ENCODE results near the gene TXNL1.
"Not testable (repeated sequence)": the region's sequence is repeated elsewhere in the genome, so short reads cannot be mapped to it uniquely, and the experiment has no call there.

Gene TXNL1

DNA sequence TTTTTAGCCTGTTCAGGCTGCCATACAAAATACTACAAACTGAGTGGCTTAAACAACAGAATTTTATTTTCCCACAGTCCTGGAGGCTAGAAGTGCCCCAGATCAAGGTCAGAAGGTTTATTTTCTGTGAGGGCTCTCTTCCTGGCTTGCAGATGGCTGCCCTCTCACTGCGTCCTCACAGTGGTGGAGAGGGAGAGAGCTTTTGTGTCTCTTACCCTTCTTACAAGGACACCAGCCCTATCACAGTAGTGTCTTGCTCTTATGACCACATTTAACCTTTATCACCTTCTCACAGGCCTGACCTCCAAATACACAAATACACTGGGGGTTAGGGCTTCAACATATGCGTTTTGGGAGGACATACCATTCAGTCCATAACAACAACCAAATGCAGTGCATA lies 24.5 kb upstream of the TXNL1 start:
- no peak for FAIRE-seq
- no peak for DNase-seq (ENCODE audit: insufficient read length, low spot score)
- TF ChIP-seq, protein P1, sequence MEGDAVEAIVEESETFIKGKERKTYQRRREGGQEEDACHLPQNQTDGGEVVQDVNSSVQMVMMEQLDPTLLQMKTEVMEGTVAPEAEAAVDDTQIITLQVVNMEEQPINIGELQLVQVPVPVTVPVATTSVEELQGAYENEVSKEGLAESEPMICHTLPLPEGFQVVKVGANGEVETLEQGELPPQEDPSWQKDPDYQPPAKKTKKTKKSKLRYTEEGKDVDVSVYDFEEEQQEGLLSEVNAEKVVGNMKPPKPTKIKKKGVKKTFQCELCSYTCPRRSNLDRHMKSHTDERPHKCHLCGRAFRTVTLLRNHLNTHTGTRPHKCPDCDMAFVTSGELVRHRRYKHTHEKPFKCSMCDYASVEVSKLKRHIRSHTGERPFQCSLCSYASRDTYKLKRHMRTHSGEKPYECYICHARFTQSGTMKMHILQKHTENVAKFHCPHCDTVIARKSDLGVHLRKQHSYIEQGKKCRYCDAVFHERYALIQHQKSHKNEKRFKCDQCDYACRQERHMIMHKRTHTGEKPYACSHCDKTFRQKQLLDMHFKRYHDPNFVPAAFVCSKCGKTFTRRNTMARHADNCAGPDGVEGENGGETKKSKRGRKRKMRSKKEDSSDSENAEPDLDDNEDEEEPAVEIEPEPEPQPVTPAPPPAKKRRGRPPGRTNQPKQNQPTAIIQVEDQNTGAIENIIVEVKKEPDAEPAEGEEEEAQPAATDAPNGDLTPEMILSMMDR (IDR thresholded peaks at IDR 0.05; ENCODE audit: insufficient read depth, missing control alignments): no peak

DNA sequence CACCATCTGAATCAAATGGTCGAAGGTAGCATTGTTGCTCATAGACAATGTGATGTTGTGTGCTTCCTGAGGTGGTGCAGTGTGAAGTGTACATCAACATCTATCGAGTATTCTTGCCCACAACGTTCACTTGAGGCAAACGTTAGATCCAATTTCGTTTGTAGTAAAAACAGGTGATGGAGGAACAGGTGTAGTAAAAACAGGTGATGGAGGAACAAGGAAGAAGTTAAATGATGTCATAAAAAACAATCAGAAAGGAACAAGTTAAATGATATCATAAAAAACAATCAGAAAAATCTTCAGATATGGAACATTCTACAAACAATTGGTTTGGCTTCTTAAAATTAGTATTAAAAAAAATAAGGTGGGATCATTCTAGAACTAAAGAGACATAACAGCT lies 24.1 kb upstream of the TXNL1 start:
- DNase-seq (ENCODE audit: insufficient read length, low spot score) (no peak), FAIRE-seq (peak; percentile 99)
- TF ChIP-seq, protein P1 (IDR thresholded peaks at IDR 0.05; ENCODE audit: insufficient read depth, missing control alignments): no peak

DNA sequence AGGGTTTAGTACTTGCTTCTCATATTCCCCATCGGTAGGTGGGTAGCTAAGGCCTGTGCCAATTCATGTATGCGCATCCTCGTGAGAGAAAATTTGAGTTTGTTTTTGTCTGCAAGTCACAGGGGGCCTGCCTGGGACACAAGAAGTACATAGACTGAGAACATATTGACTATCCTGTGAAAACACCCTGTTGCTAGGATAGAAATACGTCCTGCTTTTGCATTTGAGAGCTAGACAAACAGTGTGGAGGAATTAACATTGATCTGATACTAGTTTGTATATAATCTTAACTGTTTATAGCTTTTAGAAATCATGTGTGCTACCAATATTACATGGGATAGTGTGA lies 23.6 kb upstream of the TXNL1 start:
- no peak for DNase-seq (ENCODE audit: insufficient read length, low spot score)
- TF ChIP-seq, protein P1 (IDR thresholded peaks at IDR 0.05; ENCODE audit: insufficient read depth, missing control alignments): no peak

GRCh38 chr18:56661360-56662062 lies 23.1 kb upstream of the TXNL1 start:
- FAIRE-seq: no peak
- no peak for DNase-seq (ENCODE audit: insufficient read length, low spot score)
- TF ChIP-seq, protein P1 (IDR thresholded peaks at IDR 0.05; ENCODE audit: insufficient read depth, missing control alignments): no peak

More for the DNA sequence above, 23.6 kb upstream of the TXNL1 start:
- FAIRE-seq: no peak

DNA sequence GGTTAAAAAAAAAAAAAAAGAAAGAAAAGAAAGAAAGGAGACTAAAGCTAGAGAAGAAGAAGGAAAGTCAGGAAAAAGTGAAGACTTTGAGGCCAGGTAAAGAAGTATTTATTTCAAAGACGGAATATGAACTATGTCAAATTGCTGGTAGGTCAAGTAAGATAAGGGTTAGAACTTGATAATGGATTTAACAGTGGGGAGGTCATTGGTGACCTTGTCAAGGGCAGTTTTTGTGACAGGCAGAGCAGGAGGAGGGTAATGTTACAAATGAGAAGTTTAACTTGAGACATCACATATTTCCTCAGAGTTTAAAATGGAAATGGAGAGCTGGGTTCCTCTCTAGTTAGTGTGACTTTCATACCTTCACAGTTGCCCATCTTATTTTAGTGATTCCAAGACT lies 22.3 kb upstream of the TXNL1 start:
- DNase-seq (ENCODE audit: insufficient read length, low spot score) (no peak), FAIRE-seq (no peak)
- TF ChIP-seq, protein P1 (IDR thresholded peaks at IDR 0.05; ENCODE audit: insufficient read depth, missing control alignments): no peak

DNA sequence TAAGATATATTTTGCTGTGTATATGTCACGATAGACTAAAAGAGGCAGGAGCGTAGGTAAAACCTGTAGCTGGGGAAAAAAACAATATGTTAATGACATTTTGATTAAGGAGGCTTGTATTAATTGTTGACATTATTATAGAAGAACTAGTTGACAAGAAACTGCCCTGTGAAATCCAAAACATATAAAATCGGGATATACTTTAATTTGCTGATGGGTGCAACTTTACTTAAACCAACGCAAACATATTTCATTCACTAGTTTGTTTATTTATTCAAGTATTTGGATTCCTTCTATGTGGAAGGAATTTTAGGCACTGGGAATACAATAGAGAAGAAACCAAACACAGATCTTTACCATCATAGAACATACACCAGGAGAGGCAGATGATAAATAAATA lies 20.7 kb upstream of the TXNL1 start:
- DNase-seq (ENCODE audit: insufficient read length, low spot score): no peak
- no peak for FAIRE-seq
- TF ChIP-seq, protein P1 (IDR thresholded peaks at IDR 0.05; ENCODE audit: insufficient read depth, missing control alignments): no peak

- DNase-seq (ENCODE audit: insufficient read length, low spot score) (no peak), FAIRE-seq (peak; percentile 97)
- TF ChIP-seq, protein P1 (IDR thresholded peaks at IDR 0.05; ENCODE audit: insufficient read depth, missing control alignments): no peak
Measured at GRCh38 chr18:56658261-56658660, 19.9 kb upstream of the TXNL1 start.

DNA sequence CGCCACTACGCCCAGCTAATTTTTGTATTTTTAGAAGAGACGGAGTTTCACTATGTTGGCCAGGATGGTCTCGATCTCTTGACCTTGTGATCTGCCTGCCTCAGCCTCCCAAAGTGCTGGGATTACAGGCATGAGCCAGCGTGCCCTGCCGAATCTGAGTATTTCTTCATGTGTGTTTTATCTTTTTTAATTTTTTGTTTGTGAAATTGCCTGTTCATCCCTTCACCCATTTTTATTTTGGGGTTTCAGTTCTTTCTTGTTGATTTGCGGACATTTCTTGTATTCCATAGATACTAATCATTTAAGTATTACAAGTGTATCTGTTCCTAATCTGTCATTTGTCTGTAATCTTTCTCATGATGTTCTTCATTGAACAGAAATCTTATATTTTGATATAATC lies 15.9 kb upstream of the TXNL1 start:
- FAIRE-seq; DNase-seq (ENCODE audit: insufficient read length, low spot score): not testable (repeated sequence)
